A673 (cell line): ENCODE data around the gene TMCC1. TPM values are rescaled to one million over a fixed set of nuclear protein-coding genes. Genes with fewer than 3 reads are reported as not detected.

Experiments
- BruUV-seq: library from RNA; stranded (reverse); fragments of 400-500 nt; replicated peaks from 2 replicates; lab custom pipeline; 2021; lab: Mats Ljungman, UMichigan
- CTCF ChIA-PET: fragments of 300-600 bp; sonication (Branson Sonifier 250); formaldehyde crosslinking; loops from one replicate; lab custom pipeline; 2022; ENCODE audit warnings: antibody characterized with exemption; lab: Charles Lee
- POLR2A ChIA-PET: fragments of 300-600 bp; sonication (Branson Sonifier 250); formaldehyde crosslinking; loops from one replicate; lab custom pipeline; 2022; ENCODE audit warnings: antibody characterized with exemption; ENCODE audit not compliant: low non-redundant PET; lab: Charles Lee
- DNase-seq: peaks from one replicate; pipeline ENCODE4 v3.0.0-alpha.2; 2015; ENCODE audit warnings: low spot score
- H3K27ac ChIP-seq: fragments of 200-600 bp; sonication (generic); 2 replicates; pipeline ENCODE4 v1.5.1; 2016; ENCODE audit warnings: mixed run types, low read depth, mild to moderate bottlenecking, mixed read lengths, antibody characterized with exemption, low read length; ENCODE audit not compliant: poor library complexity, severe bottlenecking
- H3K27me3 ChIP-seq: fragments of 200-600 bp; sonication (generic); replicated peaks from 2 replicates; pipeline ENCODE4 v1.6.1; 2017; ENCODE audit warnings: mixed run types, low read depth, mild to moderate bottlenecking, mixed read lengths, antibody characterized with exemption, low read length; ENCODE audit not compliant: insufficient read depth, poor library complexity
- H3K36me3 ChIP-seq: fragments of 200-600 bp; sonication (generic); 2 replicates; pipeline ENCODE4 v1.6.1; 2016; ENCODE audit warnings: mixed run types, mild to moderate bottlenecking, mixed read lengths, antibody characterized with exemption, low read length; ENCODE audit not compliant: insufficient read depth, poor library complexity, severe bottlenecking
- H3K4me1 ChIP-seq: fragments of 200-600 bp; sonication (generic); 2 replicates; pipeline ENCODE4 v1.6.1; 2017; ENCODE audit warnings: mixed run types, mild to moderate bottlenecking, mixed read lengths, antibody characterized with exemption, low read length; ENCODE audit not compliant: insufficient read depth, poor library complexity, severe bottlenecking
- H3K4me3 ChIP-seq: fragments of 200-600 bp; sonication (generic); 2 replicates; pipeline ENCODE4 v1.5.1; 2016; ENCODE audit warnings: low read depth, mixed run types, mild to moderate bottlenecking, mixed read lengths, low read length; ENCODE audit not compliant: poor library complexity, severe bottlenecking
- H3K9me3 ChIP-seq: fragments of 200-600 bp; sonication (generic); 2 replicates; pipeline ENCODE4 v1.6.1; 2016; ENCODE audit warnings: mixed run types, low read depth, mild to moderate bottlenecking, mixed read lengths, antibody characterized with exemption, low read length; ENCODE audit not compliant: poor library complexity, severe bottlenecking
- EZH2 ChIP-seq: fragments of 200-600 bp; sonication (generic); IDR thresholded peaks from 2 replicates; pipeline ENCODE4 v1.6.1; 2017; ENCODE audit warnings: borderline replicate concordance, low read depth, mild to moderate bottlenecking, mixed read lengths, antibody characterized with exemption, low read length; ENCODE audit not compliant: poor library complexity, severe bottlenecking
- intact Hi-C: fragments of 100-400 bp; cut with micrococcal nuclease; formaldehyde crosslinking; loops from one replicate; pipeline ENCODE4 v1.10.0; 2022; ENCODE audit not compliant: unreplicated experiment
- total RNA-seq: library from RNA; stranded (reverse); gene quantifications from 2 replicates; pipeline ENCODE4 v1.2.3, GENCODE V29; 2021
- TF ChIP-seq, protein P1 (sequence below): fragments of 300-800, 200-600 bp; sonication (generic); conservative IDR thresholded peaks from 2 replicates; pipeline ENCODE4 v1.5.1; 2017; ENCODE audit warnings: low read depth, mild to moderate bottlenecking, antibody characterized with exemption, low read length, moderate library complexity, mixed read lengths

Gene TMCC1
- total RNA-seq, 1 experiment from 2014 or later, result 29.4 TPM

DNA sequence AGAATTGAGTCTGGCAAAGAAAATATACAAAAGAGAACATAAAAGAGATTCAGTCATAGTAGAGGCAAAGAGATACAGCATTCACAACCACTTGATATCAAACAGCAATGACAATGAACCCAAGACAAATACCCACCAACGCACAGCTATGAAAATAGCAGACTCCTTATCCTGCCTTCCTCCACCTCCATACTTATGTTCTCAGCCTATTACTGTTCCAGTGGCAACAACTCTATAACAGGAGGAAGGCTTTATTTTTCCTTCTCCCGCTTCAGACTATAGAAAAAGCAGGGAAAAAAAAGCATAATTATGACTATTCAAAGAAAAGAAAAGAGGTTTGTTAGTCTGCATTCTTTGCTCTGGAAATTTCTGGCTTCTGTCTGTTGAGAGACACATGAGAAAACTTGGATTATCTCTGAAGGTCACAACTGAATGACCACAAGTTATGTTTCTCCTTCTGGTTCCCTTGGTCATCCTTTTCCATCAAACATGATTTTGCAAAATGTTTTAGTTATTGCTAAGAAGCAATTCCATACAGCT lies 205.9 kb downstream of the TMCC1 start:
- peak overlapping the region; percentile 39 for H3K4me3 ChIP-seq
- POLR2A ChIA-PET, result interaction anchor here (0.6 kb wide), 1 partner anchor 87 kb away, joined by 3 read pairs; no protein-coding TSS in a partner anchor
- no peaks in the 10 kb centered on the region for H3K9me3 ChIP-seq
- intact Hi-C loops, result no loop called here
- TSS peak; percentile 33 for BruUV-seq
- H3K4me1 ChIP-seq, result peaks cover 36% of the 10 kb centered on the region
- CTCF ChIA-PET, result no interaction called here
- H3K27me3 ChIP-seq, result no peaks in the 10 kb centered on the region
- peak overlapping the region; percentile 10 for H3K27ac ChIP-seq
- TF ChIP-seq EZH2, result no peak
- TF ChIP-seq, protein P1, sequence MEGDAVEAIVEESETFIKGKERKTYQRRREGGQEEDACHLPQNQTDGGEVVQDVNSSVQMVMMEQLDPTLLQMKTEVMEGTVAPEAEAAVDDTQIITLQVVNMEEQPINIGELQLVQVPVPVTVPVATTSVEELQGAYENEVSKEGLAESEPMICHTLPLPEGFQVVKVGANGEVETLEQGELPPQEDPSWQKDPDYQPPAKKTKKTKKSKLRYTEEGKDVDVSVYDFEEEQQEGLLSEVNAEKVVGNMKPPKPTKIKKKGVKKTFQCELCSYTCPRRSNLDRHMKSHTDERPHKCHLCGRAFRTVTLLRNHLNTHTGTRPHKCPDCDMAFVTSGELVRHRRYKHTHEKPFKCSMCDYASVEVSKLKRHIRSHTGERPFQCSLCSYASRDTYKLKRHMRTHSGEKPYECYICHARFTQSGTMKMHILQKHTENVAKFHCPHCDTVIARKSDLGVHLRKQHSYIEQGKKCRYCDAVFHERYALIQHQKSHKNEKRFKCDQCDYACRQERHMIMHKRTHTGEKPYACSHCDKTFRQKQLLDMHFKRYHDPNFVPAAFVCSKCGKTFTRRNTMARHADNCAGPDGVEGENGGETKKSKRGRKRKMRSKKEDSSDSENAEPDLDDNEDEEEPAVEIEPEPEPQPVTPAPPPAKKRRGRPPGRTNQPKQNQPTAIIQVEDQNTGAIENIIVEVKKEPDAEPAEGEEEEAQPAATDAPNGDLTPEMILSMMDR, result no peak
- no peaks in the 10 kb centered on the region for H3K36me3 ChIP-seq
- DNase-seq, result no peak

DNA sequence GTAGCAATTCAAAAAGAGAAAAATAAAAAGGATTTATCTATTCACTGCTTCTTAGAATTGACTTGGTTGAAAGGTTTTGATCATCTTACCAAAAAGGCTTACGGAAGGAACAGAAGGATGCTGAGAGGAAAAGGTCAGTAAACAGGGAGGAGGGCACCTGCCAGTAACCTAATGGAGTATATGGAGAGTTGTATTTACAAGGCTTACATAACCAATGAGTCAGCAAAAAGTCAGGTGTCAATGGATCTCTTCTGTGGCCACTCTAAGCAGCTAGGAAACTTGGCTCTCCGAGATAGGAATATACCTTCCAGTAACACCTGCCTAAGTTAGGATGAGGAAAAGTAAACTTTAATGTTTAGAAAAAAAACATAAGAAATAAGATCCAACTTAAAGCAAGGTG lies 206.6 kb downstream of the TMCC1 start:
- Histone ChIP-seq H3K36me3 (no peaks in the 10 kb centered on the region), H3K27ac (no peak overlapping the region), H3K4me3 (no peak overlapping the region), H3K27me3 (no peaks in the 10 kb centered on the region), H3K4me1 (peaks cover 36% of the 10 kb centered on the region), H3K9me3 (no peaks in the 10 kb centered on the region)
- BruUV-seq, result no TSS peak
- no peak for DNase-seq
- no peak for TF ChIP-seq EZH2
- TF ChIP-seq, protein P1, result no peak
- intact Hi-C loops, result no loop called here
- POLR2A ChIA-PET, result no interaction called here
- CTCF ChIA-PET, result no interaction called here

DNA sequence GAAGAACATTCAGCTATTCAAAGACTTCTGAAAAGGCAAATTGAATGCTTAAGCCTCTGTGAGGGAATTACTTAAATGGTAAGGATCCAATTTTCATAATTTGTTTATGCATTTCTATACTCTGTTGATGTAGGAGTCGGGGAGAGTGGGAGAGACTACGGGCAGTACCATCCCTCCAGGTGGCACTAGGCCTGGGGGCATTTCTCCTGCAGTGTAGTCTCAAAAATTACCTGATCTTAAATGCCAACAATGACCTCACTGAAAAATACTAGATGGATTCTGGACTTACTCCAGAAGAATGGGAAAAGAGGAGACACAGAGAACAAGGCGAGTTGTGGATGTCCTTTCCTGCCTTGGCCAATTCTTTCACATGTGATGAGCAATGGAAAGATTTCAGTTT lies 209.2 kb downstream of the TMCC1 start:
- ChIA-PET POLR2A (no interaction called here), CTCF (no interaction called here)
- no peaks in the 10 kb centered on the region for H3K9me3 ChIP-seq
- H3K27me3 ChIP-seq, result no peaks in the 10 kb centered on the region
- H3K27ac ChIP-seq, result no peak overlapping the region
- H3K4me1 ChIP-seq, result peaks cover 25% of the 10 kb centered on the region
- no peak for DNase-seq
- BruUV-seq, result no TSS peak
- H3K36me3 ChIP-seq, result no peaks in the 10 kb centered on the region
- intact Hi-C loops, result no loop called here
- H3K4me3 ChIP-seq, result no peak overlapping the region
- no peak for TF ChIP-seq EZH2
- TF ChIP-seq, protein P1, result no peak
